ENCODE results near the gene RNF103.

DNA sequence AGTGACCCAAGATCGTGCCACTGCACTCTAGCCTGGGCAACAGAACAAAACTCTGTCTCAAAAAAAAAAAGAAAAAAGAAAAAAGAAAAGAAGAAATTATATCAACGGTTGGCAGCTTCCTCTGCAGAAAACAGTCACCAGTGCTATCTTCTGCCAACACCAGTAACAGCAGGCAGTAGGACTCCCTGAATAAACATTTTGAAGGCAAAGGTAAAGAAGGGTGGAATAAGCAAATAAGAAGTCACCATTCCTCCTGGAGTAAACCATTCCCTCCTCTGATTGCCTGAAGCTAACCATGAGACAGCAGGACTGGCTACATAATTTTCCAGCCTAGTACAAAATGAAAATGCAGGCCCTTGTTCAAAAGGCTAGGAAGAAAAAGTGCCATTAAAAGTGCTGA is 9.0 kb upstream of the RNF103 start:
- TF ChIP-seq, protein P1, sequence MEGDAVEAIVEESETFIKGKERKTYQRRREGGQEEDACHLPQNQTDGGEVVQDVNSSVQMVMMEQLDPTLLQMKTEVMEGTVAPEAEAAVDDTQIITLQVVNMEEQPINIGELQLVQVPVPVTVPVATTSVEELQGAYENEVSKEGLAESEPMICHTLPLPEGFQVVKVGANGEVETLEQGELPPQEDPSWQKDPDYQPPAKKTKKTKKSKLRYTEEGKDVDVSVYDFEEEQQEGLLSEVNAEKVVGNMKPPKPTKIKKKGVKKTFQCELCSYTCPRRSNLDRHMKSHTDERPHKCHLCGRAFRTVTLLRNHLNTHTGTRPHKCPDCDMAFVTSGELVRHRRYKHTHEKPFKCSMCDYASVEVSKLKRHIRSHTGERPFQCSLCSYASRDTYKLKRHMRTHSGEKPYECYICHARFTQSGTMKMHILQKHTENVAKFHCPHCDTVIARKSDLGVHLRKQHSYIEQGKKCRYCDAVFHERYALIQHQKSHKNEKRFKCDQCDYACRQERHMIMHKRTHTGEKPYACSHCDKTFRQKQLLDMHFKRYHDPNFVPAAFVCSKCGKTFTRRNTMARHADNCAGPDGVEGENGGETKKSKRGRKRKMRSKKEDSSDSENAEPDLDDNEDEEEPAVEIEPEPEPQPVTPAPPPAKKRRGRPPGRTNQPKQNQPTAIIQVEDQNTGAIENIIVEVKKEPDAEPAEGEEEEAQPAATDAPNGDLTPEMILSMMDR (tag by site-specific recombination; IDR thresholded peaks at IDR 0.05), result no peak
- TF ChIP-seq ZFP3 (tag by site-specific recombination; IDR thresholded peaks at IDR 0.05; ENCODE audit: low read depth) (no peak), KLF1 (tag by site-specific recombination; IDR thresholded peaks at IDR 0.05) (no peak)

All from HEK293 (cell line).